Coronary artery (tissue), 2 donors: ENCODE data around the gene ARMS2.
A peak's percentile ranks its signal among the peaks of the same experiment; 100 is the strongest.

Experiments used
- DNase-seq: peaks from one replicate; pipeline ENCODE4 v3.0.0-alpha.2; 2017; ENCODE audit warnings: low spot score
- H3K27ac ChIP-seq, 2 donors: fragments of 200-600 bp; sonication (generic); one replicate each; pipeline ENCODE4 v1.5.1; 2016 to 2019
- H3K4me3 ChIP-seq: fragments of 200-600 bp; sonication (generic); 2 replicates; pipeline ENCODE4 v1.5.1; 2016; ENCODE audit warnings: mild to moderate bottlenecking, moderate library complexity
- TF ChIP-seq, protein P1 (sequence below): fragments of 200-600 bp; sonication (generic); IDR thresholded peaks from one replicate; pipeline ENCODE4 v1.5.1; 2019; ENCODE audit warnings: antibody characterized with exemption

ARMS2 gene

DNA sequence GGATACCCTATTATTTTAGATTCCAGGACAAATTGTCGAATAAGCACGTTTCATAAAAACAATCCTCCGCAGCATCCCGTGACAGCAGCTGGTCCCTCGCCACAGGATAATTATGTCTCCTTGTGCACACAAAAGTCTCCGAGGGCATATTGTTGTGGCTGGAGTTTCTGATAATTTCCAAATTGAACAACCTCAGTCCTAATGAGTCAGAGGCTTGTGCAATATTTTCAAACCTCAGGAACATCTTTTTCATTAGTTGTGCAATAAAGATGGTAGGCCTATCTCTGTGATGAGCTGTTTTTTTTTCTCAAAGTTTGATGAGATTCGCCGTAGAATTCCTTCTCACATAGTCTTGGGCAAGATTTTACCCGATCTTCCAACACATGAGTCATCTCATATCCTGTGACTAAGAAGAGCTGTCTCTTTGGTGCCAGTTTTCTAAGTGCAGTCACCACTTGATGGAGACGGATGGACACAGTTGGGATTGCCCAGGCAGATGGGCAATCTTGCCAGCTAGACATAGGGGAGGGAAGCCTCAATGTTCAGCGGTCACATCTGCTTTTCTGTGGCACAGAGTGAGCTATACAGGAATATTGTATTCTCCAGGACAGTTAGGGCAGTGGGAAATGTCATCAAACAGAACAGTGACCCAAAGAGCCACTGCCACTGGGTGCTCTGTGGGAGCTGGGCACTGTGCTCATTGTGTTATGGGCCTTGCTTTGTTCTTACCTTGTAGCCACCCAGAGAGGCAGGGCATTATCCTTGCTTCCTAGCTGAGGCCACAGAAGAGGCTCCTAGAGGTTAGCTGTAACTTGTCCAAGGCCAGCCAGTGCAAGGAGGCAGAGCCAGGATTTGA lies 14.7 kb downstream of the ARMS2 start:
- TF ChIP-seq, protein P1, sequence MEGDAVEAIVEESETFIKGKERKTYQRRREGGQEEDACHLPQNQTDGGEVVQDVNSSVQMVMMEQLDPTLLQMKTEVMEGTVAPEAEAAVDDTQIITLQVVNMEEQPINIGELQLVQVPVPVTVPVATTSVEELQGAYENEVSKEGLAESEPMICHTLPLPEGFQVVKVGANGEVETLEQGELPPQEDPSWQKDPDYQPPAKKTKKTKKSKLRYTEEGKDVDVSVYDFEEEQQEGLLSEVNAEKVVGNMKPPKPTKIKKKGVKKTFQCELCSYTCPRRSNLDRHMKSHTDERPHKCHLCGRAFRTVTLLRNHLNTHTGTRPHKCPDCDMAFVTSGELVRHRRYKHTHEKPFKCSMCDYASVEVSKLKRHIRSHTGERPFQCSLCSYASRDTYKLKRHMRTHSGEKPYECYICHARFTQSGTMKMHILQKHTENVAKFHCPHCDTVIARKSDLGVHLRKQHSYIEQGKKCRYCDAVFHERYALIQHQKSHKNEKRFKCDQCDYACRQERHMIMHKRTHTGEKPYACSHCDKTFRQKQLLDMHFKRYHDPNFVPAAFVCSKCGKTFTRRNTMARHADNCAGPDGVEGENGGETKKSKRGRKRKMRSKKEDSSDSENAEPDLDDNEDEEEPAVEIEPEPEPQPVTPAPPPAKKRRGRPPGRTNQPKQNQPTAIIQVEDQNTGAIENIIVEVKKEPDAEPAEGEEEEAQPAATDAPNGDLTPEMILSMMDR = no peak
- Histone ChIP-seq H3K27ac (peak overlapping the region in 1 of 2 donors; percentile 84), H3K4me3 (no peak overlapping the region)
- no peak for DNase-seq

DNA sequence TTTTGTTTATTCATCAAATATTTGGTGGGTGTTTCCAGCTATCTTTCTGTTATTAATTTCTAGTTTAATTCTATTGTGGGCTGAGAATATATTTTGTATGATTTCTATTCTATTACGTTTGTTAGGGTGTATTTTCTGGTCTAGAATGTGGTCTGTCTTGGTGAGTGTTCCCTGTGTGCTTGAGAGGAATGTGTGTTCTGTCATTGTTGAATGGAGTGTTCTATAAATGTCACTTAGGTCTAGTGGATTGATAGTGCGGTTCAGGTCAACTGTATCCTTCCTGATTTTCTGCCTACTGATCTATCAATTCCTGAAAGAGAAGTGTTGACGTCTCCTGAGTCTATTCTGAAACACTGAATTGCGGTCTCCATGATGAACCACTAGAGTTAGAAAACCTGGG lies 15.4 kb downstream of the ARMS2 start:
- Histone ChIP-seq H3K4me3 (no peak overlapping the region), H3K27ac (no peak overlapping the region)
- TF ChIP-seq, protein P1 = no peak
- DNase-seq = no peak

DNA sequence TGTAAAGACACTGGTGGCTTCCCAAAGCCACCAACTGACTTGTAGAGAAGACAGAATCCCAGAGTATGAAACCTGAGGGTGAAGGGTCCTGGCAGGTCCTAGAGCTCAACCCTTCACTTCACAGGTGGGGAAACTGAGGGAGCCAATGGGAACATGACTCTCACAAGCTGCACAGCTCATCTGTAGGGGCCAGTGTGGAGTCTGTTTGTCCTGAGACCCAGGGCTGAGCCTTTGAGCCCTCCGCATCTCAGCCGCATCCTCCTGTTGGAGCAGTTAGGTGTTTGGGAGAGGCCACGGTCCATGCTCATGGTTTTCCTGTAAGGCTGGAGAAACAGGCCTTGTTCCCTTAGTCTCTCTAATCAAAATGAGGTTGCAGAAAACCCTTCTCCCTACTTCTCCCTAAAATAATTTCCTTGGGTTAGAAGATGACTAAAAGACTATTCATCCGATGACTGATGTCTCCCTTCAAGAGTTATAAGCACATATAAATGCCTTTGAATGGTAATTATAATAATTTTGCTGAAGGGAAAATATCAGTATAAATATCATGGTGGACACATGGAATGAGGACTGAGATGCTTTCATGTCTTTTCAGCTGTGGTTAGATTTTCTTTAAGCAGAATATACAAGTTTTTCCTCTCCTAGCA lies 17.2 kb downstream of the ARMS2 start:
- Histone ChIP-seq H3K4me3 (no peak overlapping the region), H3K27ac (no peak overlapping the region)
- DNase-seq = no peak
- TF ChIP-seq, protein P1 = no peak

DNA sequence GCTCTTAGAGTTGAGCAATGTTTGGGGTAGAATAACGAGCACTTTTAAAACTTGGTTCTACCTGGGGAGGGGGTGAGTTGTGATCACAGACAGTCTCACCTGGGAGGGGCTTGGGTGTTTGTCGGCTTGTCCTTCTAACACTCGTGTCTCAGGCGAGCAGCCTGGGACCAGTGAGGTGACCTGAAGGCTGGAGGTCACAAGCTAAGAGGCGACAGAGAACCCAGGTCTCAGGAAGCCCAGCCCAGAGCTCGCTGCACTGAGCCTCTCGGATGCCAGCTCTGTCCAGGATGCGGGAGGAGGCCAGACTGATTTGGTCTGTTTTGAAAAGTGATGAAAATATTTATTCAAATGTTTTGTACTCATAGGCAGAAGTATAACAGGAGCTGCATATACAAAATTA lies 18.7 kb downstream of the ARMS2 start:
- H3K4me3 ChIP-seq = no peak overlapping the region
- no peak overlapping the region for H3K27ac ChIP-seq
- TF ChIP-seq, protein P1 = no peak
- DNase-seq = no peak

DNA sequence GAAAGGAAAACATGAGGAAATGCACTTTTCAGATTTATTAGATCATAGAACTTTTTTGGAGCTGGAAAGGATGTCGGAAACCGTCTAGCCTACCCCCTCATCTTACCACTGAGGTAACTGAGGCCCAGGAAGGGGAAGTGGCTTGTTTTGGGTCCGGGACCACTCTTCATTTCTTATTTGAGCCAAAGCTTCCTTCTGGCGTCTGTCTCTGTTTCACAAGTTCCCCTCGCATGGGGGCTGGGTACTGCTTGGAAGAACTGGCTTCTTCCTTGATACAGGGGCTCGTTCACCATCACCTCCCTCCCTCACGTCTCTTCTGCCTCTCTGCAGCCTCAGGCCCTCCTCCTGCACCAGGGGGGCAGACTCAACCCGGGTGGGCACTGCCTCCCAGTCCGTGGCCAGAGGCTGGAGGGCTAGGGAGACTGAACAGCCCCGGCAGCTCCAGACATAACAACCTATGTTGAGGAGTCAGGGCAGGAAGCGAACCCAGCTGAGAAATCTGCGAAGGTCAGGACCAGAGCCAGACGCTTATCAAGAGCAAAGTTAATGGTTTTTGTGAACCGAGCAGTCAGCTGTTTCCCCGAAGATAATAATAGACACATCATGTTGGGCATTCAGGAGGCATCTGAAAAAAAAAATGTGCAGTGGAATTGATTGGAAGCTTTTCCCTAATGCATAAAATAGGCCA lies 19.8 kb downstream of the ARMS2 start:
- peak overlapping the region; percentile 57 for H3K4me3 ChIP-seq
- DNase-seq = no peak
- TF ChIP-seq, protein P1 = no peak
- H3K27ac ChIP-seq = peak overlapping the region; percentile 42 to 82

DNA sequence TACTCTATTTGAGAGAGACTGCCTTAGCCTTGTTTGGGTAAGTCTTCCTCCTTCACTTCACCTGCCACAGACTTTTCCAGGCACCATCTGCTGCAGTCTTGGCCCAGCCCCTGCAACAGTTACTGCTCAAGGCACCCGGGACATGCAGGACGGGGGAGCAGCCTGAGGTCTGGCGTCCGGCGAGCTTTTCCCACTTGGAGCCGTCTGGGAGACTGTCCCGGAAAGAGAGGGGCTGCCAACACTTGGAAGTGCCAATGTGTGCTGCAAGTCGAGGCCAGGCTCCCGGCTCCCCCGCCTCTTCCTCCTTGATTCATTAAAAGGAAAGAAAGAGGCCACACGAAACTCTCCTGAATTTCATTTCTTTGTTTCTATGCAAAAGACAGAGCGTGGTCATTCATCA lies 20.6 kb downstream of the ARMS2 start:
- peak overlapping the region; percentile 57 for H3K4me3 ChIP-seq
- TF ChIP-seq, protein P1 = no peak
- DNase-seq = no peak
- H3K27ac ChIP-seq = peak overlapping the region; percentile 42 to 82
